SH-SY5Y (cell line): Measurements from ENCODE around the gene TMEM221.

Experiments used
- GATA2 ChIP-seq: IDR thresholded peaks from 2 replicates; pipeline ENCODE4 v1.6.1; 2011; ENCODE audit warnings: mild to moderate bottlenecking, low read depth, low read length
- GATA3 ChIP-seq: IDR thresholded peaks from 2 replicates; pipeline ENCODE4 v1.6.1; 2011; ENCODE audit warnings: low read depth, mild to moderate bottlenecking, low read length, moderate library complexity

- no peak for TF ChIP-seq GATA3
- no peak for TF ChIP-seq GATA2
Observed at GRCh38 chr19:17481986-17482385, 33.5 kb upstream of the TMEM221 start.
